SK-N-SH treated with all-trans-retinoic acid at 6 μM for 48 hours (cell line): Measurements from ENCODE around the gene SNAPC3.

Experiments
- ATAC-seq: fragments of 200-7000 bp; cut with Tn5 transposase; 3 replicates; pipeline ENCODE4 v1.9.1; 2020; ENCODE audit warnings: mild to moderate bottlenecking, moderate library complexity
- ARNTL ChIP-seq: fragments of 450-650 bp; formaldehyde crosslinking; IDR thresholded peaks from 2 replicates; pipeline ENCODE4 v1.5.0; 2020; ENCODE audit warnings: low read depth, mild to moderate bottlenecking, moderate library complexity, borderline replicate concordance
- BACH2 ChIP-seq: fragments of 250-450 bp; sonication (Bioruptor Pico); IDR thresholded peaks from 2 replicates; pipeline ENCODE4 v1.9.0; 2021; ENCODE audit warnings: mild to moderate bottlenecking, borderline replicate concordance
- CSDC2 ChIP-seq: fragments of 250-450 bp; sonication (Bioruptor Pico); IDR thresholded peaks from 2 replicates; pipeline ENCODE4 v1.5.0; 2020; ENCODE audit warnings: mild to moderate bottlenecking, moderate library complexity
- ESRRG ChIP-seq: fragments of 250-450 bp; sonication (Bioruptor Pico); IDR thresholded peaks from 2 replicates; pipeline ENCODE4 v1.6.1; 2021; ENCODE audit warnings: mild to moderate bottlenecking
- GLIS3 ChIP-seq: fragments of 250-450 bp; sonication (Bioruptor Pico); IDR thresholded peaks from 2 replicates; pipeline ENCODE4 v1.5.0; 2020; ENCODE audit warnings: mild to moderate bottlenecking, moderate library complexity
- OSR1 ChIP-seq: fragments of 250-450 bp; sonication (Bioruptor Pico); IDR thresholded peaks from 2 replicates; pipeline ENCODE4 v1.8.0; 2022; ENCODE audit warnings: moderate library complexity, mild to moderate bottlenecking, inconsistent platforms
- PPARA ChIP-seq: fragments of 250-450 bp; sonication (Bioruptor Pico); IDR thresholded peaks from 2 replicates; pipeline ENCODE4 v1.5.0; 2020; ENCODE audit warnings: mild to moderate bottlenecking, borderline replicate concordance
- RARB ChIP-seq: fragments of 250-450 bp; sonication (Bioruptor Pico); IDR thresholded peaks from 2 replicates; pipeline ENCODE4 v1.8.0; 2021; ENCODE audit warnings: mild to moderate bottlenecking, moderate library complexity
- TCF4 ChIP-seq: fragments of 250-450 bp; sonication (Bioruptor Pico); IDR thresholded peaks from 2 replicates; pipeline ENCODE4 v1.8.0; 2021; ENCODE audit warnings: mild to moderate bottlenecking, moderate library complexity, borderline replicate concordance
- TOX ChIP-seq: fragments of 250-450 bp; sonication (Bioruptor Pico); IDR thresholded peaks from 2 replicates; pipeline ENCODE4 v1.8.0; 2021; ENCODE audit warnings: mild to moderate bottlenecking, moderate library complexity, borderline replicate concordance
- ZC3H10 ChIP-seq: fragments of 250-450 bp; sonication (Bioruptor Pico); IDR thresholded peaks from 2 replicates; pipeline ENCODE4 v1.5.1; 2021; ENCODE audit warnings: mild to moderate bottlenecking, moderate library complexity
- ZFP3 ChIP-seq: fragments of 250-450 bp; sonication (Bioruptor Pico); IDR thresholded peaks from 2 replicates; pipeline ENCODE4 v1.5.0; 2020; ENCODE audit warnings: mild to moderate bottlenecking, moderate library complexity
- ZFP30 ChIP-seq: fragments of 450-650 bp; formaldehyde crosslinking; IDR thresholded peaks from 2 replicates; pipeline ENCODE4 v1.5.0; 2022; ENCODE audit warnings: mild to moderate bottlenecking, moderate library complexity
- ZNF565 ChIP-seq: fragments of 450-650 bp; formaldehyde crosslinking; conservative IDR thresholded peaks from 2 replicates; pipeline ENCODE4 v1.5.0; 2020; ENCODE audit warnings: low read depth, mild to moderate bottlenecking, moderate library complexity
- ZNF8 ChIP-seq: fragments of 450-650 bp; formaldehyde crosslinking; IDR thresholded peaks from 2 replicates; pipeline ENCODE4 v1.5.0; 2020; ENCODE audit warnings: mild to moderate bottlenecking, moderate library complexity
- TF ChIP-seq, protein P1 (sequence below): fragments of 250-450 bp; sonication (Bioruptor Pico); IDR thresholded peaks from 2 replicates; pipeline ENCODE4 v1.5.0; 2020; ENCODE audit warnings: mild to moderate bottlenecking, moderate library complexity
- TF ChIP-seq, protein P2 (sequence below): fragments of 250-450 bp; sonication (Bioruptor Pico); IDR thresholded peaks from 2 replicates; pipeline ENCODE4 v1.8.0; 2021; ENCODE audit warnings: low read depth, mild to moderate bottlenecking, moderate library complexity, borderline replicate concordance
- TF ChIP-seq, protein P3 (sequence below): fragments of 250-450 bp; sonication (Bioruptor Pico); IDR thresholded peaks from 2 replicates; pipeline ENCODE4 v1.5.1; 2021; ENCODE audit warnings: mild to moderate bottlenecking, moderate library complexity

Gene SNAPC3

DNA sequence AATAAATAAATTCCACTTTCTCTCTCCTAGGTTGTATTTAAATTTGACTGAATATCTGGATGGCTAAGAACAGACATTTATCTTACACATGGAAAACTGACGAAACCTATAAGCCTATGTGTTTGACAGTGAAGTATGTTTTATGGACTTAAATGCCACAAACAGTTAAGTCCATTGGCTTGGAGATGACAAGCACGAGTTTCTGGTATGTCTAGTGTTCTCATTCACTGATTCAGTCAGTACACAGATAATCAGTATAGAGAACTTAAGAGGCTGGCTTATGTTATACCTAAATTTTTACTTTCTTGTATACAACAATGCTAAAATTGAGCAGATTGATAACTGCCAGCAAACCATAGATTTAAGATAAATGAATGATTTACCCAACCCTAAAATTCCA, 38.9 kb downstream of the SNAPC3 start:
- TF ChIP-seq ZC3H10 (CRISPR knock-in tag), result no peak
- no peak for TF ChIP-seq TOX (CRISPR knock-in tag)
- no peak for TF ChIP-seq BACH2 (CRISPR knock-in tag)
- no peak for TF ChIP-seq ZNF8
- TF ChIP-seq, protein P1, sequence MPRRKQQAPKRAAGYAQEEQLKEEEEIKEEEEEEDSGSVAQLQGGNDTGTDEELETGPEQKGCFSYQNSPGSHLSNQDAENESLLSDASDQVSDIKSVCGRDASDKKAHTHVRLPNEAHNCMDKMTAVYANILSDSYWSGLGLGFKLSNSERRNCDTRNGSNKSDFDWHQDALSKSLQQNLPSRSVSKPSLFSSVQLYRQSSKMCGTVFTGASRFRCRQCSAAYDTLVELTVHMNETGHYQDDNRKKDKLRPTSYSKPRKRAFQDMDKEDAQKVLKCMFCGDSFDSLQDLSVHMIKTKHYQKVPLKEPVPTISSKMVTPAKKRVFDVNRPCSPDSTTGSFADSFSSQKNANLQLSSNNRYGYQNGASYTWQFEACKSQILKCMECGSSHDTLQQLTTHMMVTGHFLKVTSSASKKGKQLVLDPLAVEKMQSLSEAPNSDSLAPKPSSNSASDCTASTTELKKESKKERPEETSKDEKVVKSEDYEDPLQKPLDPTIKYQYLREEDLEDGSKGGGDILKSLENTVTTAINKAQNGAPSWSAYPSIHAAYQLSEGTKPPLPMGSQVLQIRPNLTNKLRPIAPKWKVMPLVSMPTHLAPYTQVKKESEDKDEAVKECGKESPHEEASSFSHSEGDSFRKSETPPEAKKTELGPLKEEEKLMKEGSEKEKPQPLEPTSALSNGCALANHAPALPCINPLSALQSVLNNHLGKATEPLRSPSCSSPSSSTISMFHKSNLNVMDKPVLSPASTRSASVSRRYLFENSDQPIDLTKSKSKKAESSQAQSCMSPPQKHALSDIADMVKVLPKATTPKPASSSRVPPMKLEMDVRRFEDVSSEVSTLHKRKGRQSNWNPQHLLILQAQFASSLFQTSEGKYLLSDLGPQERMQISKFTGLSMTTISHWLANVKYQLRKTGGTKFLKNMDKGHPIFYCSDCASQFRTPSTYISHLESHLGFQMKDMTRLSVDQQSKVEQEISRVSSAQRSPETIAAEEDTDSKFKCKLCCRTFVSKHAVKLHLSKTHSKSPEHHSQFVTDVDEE (CRISPR knock-in tag), result no peak
- TF ChIP-seq, protein P2, sequence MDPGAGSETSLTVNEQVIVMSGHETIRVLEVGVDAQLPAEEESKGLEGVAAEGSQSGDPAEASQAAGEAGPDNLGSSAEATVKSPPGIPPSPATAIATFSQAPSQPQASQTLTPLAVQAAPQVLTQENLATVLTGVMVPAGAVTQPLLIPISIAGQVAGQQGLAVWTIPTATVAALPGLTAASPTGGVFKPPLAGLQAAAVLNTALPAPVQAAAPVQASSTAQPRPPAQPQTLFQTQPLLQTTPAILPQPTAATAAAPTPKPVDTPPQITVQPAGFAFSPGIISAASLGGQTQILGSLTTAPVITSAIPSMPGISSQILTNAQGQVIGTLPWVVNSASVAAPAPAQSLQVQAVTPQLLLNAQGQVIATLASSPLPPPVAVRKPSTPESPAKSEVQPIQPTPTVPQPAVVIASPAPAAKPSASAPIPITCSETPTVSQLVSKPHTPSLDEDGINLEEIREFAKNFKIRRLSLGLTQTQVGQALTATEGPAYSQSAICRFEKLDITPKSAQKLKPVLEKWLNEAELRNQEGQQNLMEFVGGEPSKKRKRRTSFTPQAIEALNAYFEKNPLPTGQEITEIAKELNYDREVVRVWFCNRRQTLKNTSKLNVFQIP (CRISPR knock-in tag), result no peak
- no peak for TF ChIP-seq ZFP3 (CRISPR knock-in tag)
- no peak for TF ChIP-seq RARB (CRISPR knock-in tag)
- TF ChIP-seq ZNF565 (CRISPR knock-in tag), result no peak
- TF ChIP-seq, all 23 proteins: peak for 0
- no peak for ATAC-seq

DNA sequence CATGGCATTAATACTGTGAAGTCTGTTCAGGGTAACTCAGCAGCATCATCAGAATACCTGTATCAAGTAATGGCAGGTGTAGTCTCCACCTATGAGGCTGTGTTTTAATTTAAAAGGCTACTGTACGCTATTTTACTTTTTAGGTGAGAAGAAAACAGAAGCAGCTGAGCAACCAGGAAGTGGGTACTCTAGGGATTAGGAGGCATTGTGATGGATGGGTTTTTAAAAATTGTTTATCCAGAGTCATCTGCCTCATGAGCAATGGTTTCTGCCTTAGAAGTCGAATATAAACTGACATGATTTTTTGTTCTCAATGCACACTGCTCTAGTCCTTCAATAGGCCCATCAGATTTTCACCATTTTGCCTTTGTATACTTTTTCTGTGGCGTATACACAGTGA, 45.5 kb downstream of the SNAPC3 start:
- ATAC-seq, result no peak

DNA sequence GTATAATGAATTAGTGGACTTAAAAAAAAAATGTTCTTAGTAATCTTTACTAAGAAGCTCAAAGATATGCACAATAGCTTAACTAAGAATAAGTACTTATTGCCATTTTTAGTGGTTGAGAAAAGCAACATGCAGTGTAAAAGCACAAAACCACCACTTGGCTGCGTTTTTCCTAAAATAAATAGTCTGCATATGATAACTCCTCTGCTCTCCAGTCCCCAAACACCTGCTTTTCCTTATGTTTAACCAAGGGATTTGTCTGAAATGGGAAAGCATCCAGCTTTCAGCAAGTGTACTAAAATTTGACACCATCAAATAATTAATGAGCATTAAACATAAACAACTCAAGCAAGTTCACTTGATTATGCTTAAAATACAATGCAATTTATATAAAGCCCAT, 46.7 kb downstream of the SNAPC3 start:
- ATAC-seq, result no peak
- TF ChIP-seq TCF4 (no peak), ARNTL (CRISPR knock-in tag) (no peak), ZFP30 (CRISPR knock-in tag) (no peak), ZFP3 (CRISPR knock-in tag) (no peak)
- TF ChIP-seq, protein P3, sequence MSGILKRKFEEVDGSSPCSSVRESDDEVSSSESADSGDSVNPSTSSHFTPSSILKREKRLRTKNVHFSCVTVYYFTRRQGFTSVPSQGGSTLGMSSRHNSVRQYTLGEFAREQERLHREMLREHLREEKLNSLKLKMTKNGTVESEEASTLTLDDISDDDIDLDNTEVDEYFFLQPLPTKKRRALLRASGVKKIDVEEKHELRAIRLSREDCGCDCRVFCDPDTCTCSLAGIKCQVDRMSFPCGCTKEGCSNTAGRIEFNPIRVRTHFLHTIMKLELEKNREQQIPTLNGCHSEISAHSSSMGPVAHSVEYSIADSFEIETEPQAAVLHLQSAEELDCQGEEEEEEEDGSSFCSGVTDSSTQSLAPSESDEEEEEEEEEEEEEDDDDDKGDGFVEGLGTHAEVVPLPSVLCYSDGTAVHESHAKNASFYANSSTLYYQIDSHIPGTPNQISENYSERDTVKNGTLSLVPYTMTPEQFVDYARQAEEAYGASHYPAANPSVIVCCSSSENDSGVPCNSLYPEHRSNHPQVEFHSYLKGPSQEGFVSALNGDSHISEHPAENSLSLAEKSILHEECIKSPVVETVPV (CRISPR knock-in tag), result no peak

More for the DNA sequence above, 45.5 kb downstream of the SNAPC3 start:
- TF ChIP-seq, protein P3 (CRISPR knock-in tag), result no peak
- no peak for TF ChIP-seq ZC3H10 (CRISPR knock-in tag)

DNA sequence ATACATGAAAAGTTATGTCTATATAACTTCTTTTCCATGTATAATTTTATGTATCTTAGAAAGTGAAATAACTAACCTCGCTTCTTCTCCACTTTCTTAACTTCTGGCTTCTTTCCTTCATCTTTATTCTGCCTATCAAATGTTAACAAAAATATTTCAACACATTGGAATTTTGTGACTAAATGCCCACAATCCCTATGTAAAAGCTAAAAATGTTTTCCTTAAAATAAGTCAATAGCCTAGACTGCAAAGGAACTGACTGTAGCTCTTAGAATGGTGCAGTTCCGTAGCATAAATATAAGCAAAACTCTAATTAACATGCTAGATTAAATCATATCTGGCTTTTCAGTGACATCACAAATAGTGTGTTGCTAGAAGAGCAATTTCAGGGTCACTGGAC, 47.2 kb downstream of the SNAPC3 start:
- TF ChIP-seq CSDC2, result no peak
- no peak for TF ChIP-seq PPARA (CRISPR knock-in tag)
- TF ChIP-seq, protein P1 (CRISPR knock-in tag), result no peak
- no peak for TF ChIP-seq GLIS3
- TF ChIP-seq BACH2 (CRISPR knock-in tag), result no peak
- TF ChIP-seq ZFP30 (CRISPR knock-in tag), result no peak
- no peak for TF ChIP-seq TOX (CRISPR knock-in tag)
- TF ChIP-seq, protein P2 (CRISPR knock-in tag), result no peak
- TF ChIP-seq ZNF8, result no peak
- TF ChIP-seq ZFP3 (CRISPR knock-in tag), result no peak
- no peak for TF ChIP-seq OSR1
- no peak for TF ChIP-seq ZNF565 (CRISPR knock-in tag)
- no peak for TF ChIP-seq ESRRG
- no peak for ATAC-seq
